Endothelial cell of umbilical vein (primary cell): ENCODE results near the gene SLC22A4. TPM values are rescaled to one million over a fixed set of nuclear protein-coding genes. Genes with fewer than 3 reads are reported as not detected.

Source experiments
- BruUV-seq: library from RNA; stranded (reverse); fragments of 400-500 nt; replicated peaks from 2 replicates; lab custom pipeline; 2021; lab: Mats Ljungman, UMichigan
- CTCF ChIA-PET: fragments of 300-600, 350-600 bp; sonication (Branson Sonifier 250); formaldehyde crosslinking; loops from one replicate; lab custom pipeline; 2021; ENCODE audit warnings: antibody characterized with exemption, inconsistent platforms; lab: Charles Lee
- POLR2A ChIA-PET: fragments of 300-600, 350-600 bp; sonication (Branson Sonifier 250); formaldehyde crosslinking; loops from one replicate; lab custom pipeline; 2021; ENCODE audit warnings: antibody characterized with exemption, inconsistent platforms; lab: Charles Lee
- DNase-seq: peaks from one replicate; pipeline ENCODE4 v3.0.0-alpha.2; 2011; ENCODE audit warnings: low read depth, low spot score
- FAIRE-seq: peaks from 2 replicates; lab custom pipeline; 2011; peaks lifted over from hg19 to GRCh38; lab: Jason Lieb, UNC
- H2AFZ ChIP-seq: 2 replicates; pipeline ENCODE4 v1.6.0; 2012; ENCODE audit warnings: low read depth, low read length, control low read depth, inconsistent platforms
- H3K27ac ChIP-seq: 2 replicates; pipeline ENCODE4 v1.5.1; 2011; ENCODE audit warnings: low read depth, mild to moderate bottlenecking, control low read depth, low read length, moderate library complexity; ENCODE audit not compliant: insufficient read depth
- H3K27me3 ChIP-seq, 2 experiments: 2 replicates each; pipeline versions ENCODE4 v1.6.0 to v1.6.1; 2011; ENCODE audit warnings: low read length in 2 of 2, mixed read lengths in 1 of 2; ENCODE audit not compliant: control insufficient read depth in 2 of 2, insufficient read depth in 2 of 2
- H3K36me3 ChIP-seq, 2 experiments: 2 replicates in 1 of 2; 3 replicates in 1 of 2; pipeline ENCODE4 v1.5.1; 2011; ENCODE audit warnings: low read length in 2 of 2, mild to moderate bottlenecking in 1 of 2, moderate library complexity in 1 of 2; ENCODE audit not compliant: control insufficient read depth in 2 of 2, insufficient read depth in 2 of 2; ENCODE audit errors: extremely low read depth in 1 of 2
- H3K4me1 ChIP-seq: 3 replicates; pipeline ENCODE4 v1.5.1; 2011; ENCODE audit warnings: mild to moderate bottlenecking, low read length; ENCODE audit not compliant: control insufficient read depth, insufficient read depth; ENCODE audit errors: extremely low read depth
- H3K4me2 ChIP-seq: 2 replicates; pipeline ENCODE4 v1.6.1; 2011; ENCODE audit warnings: low read length, control low read depth, mixed read lengths; ENCODE audit not compliant: insufficient read depth
- H3K4me3 ChIP-seq, 3 experiments: fragments of 200-600 bp in 1 of 3; sonication (generic), shearing (Covaris generic) in 1 of 3; replicated peaks in 1 of 3; 2 replicates each; pipeline ENCODE4 v1.5.1; 2011 to 2016; ENCODE audit warnings: control low read depth in 3 of 3, low read length in 3 of 3, mild to moderate bottlenecking in 2 of 3, inconsistent platforms in 1 of 3, low read depth in 1 of 3, moderate library complexity in 1 of 3; ENCODE audit not compliant: insufficient read depth in 1 of 3
- H3K79me2 ChIP-seq: 2 replicates; pipeline ENCODE4 v1.6.0; 2012; ENCODE audit warnings: low read length, inconsistent platforms; ENCODE audit not compliant: control insufficient read depth, insufficient read depth
- H3K9ac ChIP-seq: replicated peaks from 2 replicates; pipeline ENCODE3; 2011; ENCODE audit warnings: low read length, control low read depth; ENCODE audit not compliant: insufficient read depth; ENCODE audit errors: extremely low read depth
- H3K9me1 ChIP-seq: replicated peaks from 3 replicates; pipeline ENCODE4 v1.6.0; 2011; ENCODE audit warnings: mild to moderate bottlenecking, low read length; ENCODE audit not compliant: control insufficient read depth, insufficient read depth; ENCODE audit errors: extremely low read depth
- H3K9me3 ChIP-seq: replicated peaks from 2 replicates; pipeline ENCODE4 v1.5.1; 2012; ENCODE audit warnings: low read length, inconsistent platforms; ENCODE audit not compliant: control insufficient read depth, insufficient read depth
- H4K20me1 ChIP-seq: replicated peaks from 2 replicates; pipeline ENCODE3; 2011; ENCODE audit warnings: mild to moderate bottlenecking, low read length; ENCODE audit not compliant: control insufficient read depth, insufficient read depth; ENCODE audit errors: extremely low read depth
- CTCF ChIP-seq, 2 donors: IDR thresholded peaks; 1 replicate in 1 of 2; 2 replicates in 1 of 2; pipeline ENCODE4 v1.5.1; 2011; ENCODE audit warnings: low read length in 2 of 2, mild to moderate bottlenecking in 2 of 2, moderate library complexity in 2 of 2, control low read depth in 1 of 2, inconsistent platforms in 1 of 2, low read depth in 1 of 2; ENCODE audit not compliant: insufficient read depth in 1 of 2; ENCODE audit errors: extremely low read depth in 1 of 2
- EZH2 ChIP-seq: IDR thresholded peaks from 2 replicates; pipeline ENCODE4 v1.6.1; 2012; ENCODE audit warnings: borderline replicate concordance, low read depth, mild to moderate bottlenecking, moderate library complexity, low read length, inconsistent platforms; ENCODE audit not compliant: severe bottlenecking
- FOS ChIP-seq: IDR thresholded peaks from 2 replicates; pipeline ENCODE4 v1.6.1; 2011; ENCODE audit warnings: mild to moderate bottlenecking, low read length, moderate library complexity, borderline replicate concordance; ENCODE audit not compliant: insufficient read depth
- GATA2 ChIP-seq: IDR thresholded peaks from 2 replicates; pipeline ENCODE4 v1.7.0; 2011; ENCODE audit warnings: low read depth, mild to moderate bottlenecking, moderate library complexity, mixed read lengths, low read length; ENCODE audit not compliant: insufficient read length, insufficient read depth
- JUN ChIP-seq: IDR thresholded peaks from 2 replicates; pipeline ENCODE4 v1.6.1; 2011; ENCODE audit warnings: borderline replicate concordance, low read depth; ENCODE audit not compliant: insufficient read length, insufficient read depth
- MYC ChIP-seq: IDR thresholded peaks from one replicate; pipeline ENCODE4 v1.6.1; 2011; ENCODE audit warnings: mild to moderate bottlenecking, low read depth, low read length
- POLR2A ChIP-seq: IDR thresholded peaks from 2 replicates; pipeline ENCODE4 v1.6.1; 2012; ENCODE audit warnings: low read depth, mild to moderate bottlenecking, control low read depth, low read length
- POLR2AphosphoS5 ChIP-seq: IDR thresholded peaks from 2 replicates; pipeline ENCODE4 v1.6.1; 2012; ENCODE audit warnings: low read depth, mild to moderate bottlenecking, control low read depth, low read length, moderate library complexity; ENCODE audit not compliant: insufficient read depth
- dilution Hi-C: fragments of 300-500 bp; cut with MboI; formaldehyde crosslinking; loops from one replicate; pipeline ENCODE4 v1.15.0; 2019; ENCODE audit warnings: low sequenced_read_pairs; ENCODE audit not compliant: extremely low pct_ligation_motif_present
- intact Hi-C: fragments of 100-400 bp; cut with micrococcal nuclease; formaldehyde crosslinking; loops from one replicate; pipeline ENCODE4 v1.10.0; 2022
- polyA plus RNA-seq, 4 experiments: library from polyadenylated mRNA; depleted of rRNA in 3 of 4; stranded (reverse) in 3 of 4; unstranded in 1 of 4; fragments of >200 nt; gene quantifications; 2 replicates each; pipeline versions ENCODE4 v1.2.1 to v1.2.3, GENCODE V29; 2011 to 2012; ENCODE audit warnings: missing spikeins in 1 of 4
- total RNA-seq: library from RNA; stranded (reverse); gene quantifications from 2 replicates; pipeline ENCODE4 v1.2.3, GENCODE V29; 2021
- TF ChIP-seq, protein P1 (sequence below): IDR thresholded peaks from 2 replicates; pipeline ENCODE4 v1.6.1; 2011; ENCODE audit not compliant: insufficient read depth, insufficient read length

Gene SLC22A4
- total and polyA plus RNA-seq, 2 donors (not counting 3 experiments of a cell fraction or from before 2014, with no cell fraction given) = 4.9 to 6.9 TPM

GRCh38 chr5:132383984-132384383 is 89.8 kb downstream of the SLC22A4 start:
- no peaks in the 10 kb centered on the region for H3K9me3 ChIP-seq
- no TSS peak for BruUV-seq
- no peaks in the 10 kb centered on the region for H4K20me1 ChIP-seq
- dilution Hi-C loops (no loop called here), intact Hi-C loops (loop anchor here (2.0 to 10.0 kb wide), 4 partner anchors 241 to 861 kb away; partner anchors contain the start of gene HSPA4)
- POLR2A ChIA-PET = no interaction called here
- DNase-seq = no peak
- H3K4me3 ChIP-seq = no peak overlapping the region
- H3K27me3 ChIP-seq = no peaks in the 10 kb centered on the region
- H3K9me1 ChIP-seq = no peaks in the 10 kb centered on the region
- H3K36me3 ChIP-seq = no peaks in the 10 kb centered on the region
- no peaks in the 10 kb centered on the region for H3K79me2 ChIP-seq
- no peak overlapping the region for H3K9ac ChIP-seq
- H2AFZ ChIP-seq = no peak overlapping the region
- H3K27ac ChIP-seq = no peak overlapping the region
- no peak for FAIRE-seq
- TF ChIP-seq GATA2 (no peak), EZH2 (no peak), POLR2AphosphoS5 (no peak), FOS (no peak), JUN (no peak), CTCF (IDR thresholded peaks at IDR 0.05; ENCODE audit: extremely low read depth in 1 of 2, insufficient read depth in 1 of 2, low read depth in 1 of 2, low read length in 2 of 2) (no peak), POLR2A (no peak), MYC (no peak)
- TF ChIP-seq, protein P1, sequence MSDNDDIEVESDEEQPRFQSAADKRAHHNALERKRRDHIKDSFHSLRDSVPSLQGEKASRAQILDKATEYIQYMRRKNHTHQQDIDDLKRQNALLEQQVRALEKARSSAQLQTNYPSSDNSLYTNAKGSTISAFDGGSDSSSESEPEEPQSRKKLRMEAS = no peak
- CTCF ChIA-PET = interaction anchor here (1.4 to 2.4 kb wide), 2 partner anchors 9 to 436 kb away, joined by 3 to 15 read pairs; no protein-coding TSS in a partner anchor
- no peak overlapping the region for H3K4me2 ChIP-seq
- peaks cover 31% of the 10 kb centered on the region for H3K4me1 ChIP-seq
